Measurements from ENCODE around the gene MAGEE1. TPM values are rescaled to one million over a fixed set of nuclear protein-coding genes. Genes with fewer than 3 reads are reported as not detected.

Gene MAGEE1
- total RNA-seq, 6 donors from 2014 or later: 1.2 to 2.4 (median 2.0) TPM

- TF ChIP-seq CTCF (IDR thresholded peaks at IDR 0.05) (no peak), POLR2AphosphoS5 (IDR thresholded peaks at IDR 0.05) (no peak), EP300 (IDR thresholded peaks at IDR 0.05) (no peak), POLR2A (IDR thresholded peaks at IDR 0.05) (no peak)
- Histone ChIP-seq H3K36me3 (no peaks in the 10 kb centered on the region), H3K4me3 (no peak overlapping the region), H3K9me3 (no peaks in the 10 kb centered on the region), H3K27ac (no peak overlapping the region), H3K27me3 (no peaks in the 10 kb centered on the region), H3K4me1 (peaks cover 0 to 8% (median 0%) of the 10 kb centered on the region in 4 donors)
- DNase-seq (no peak), ATAC-seq (ENCODE audit: low FRiP score in 2 of 2) (no peak)
- WGBS, 2 donors: 55 to 57% methylated on average over 1 of the region's 1 CpG
These were observed 5.7 kb downstream of the MAGEE1 start for GRCh38 chrX:76433219-76433618.

GRCh38 chrX:76434103-76434741, 6.7 kb downstream of the MAGEE1 start:
- Histone ChIP-seq H3K9me3 (no peaks in the 10 kb centered on the region), H3K4me1 (no peaks in the 10 kb centered on the region), H3K27ac (no peak overlapping the region), H3K4me3 (no peak overlapping the region), H3K36me3 (no peaks in the 10 kb centered on the region), H3K27me3 (no peaks in the 10 kb centered on the region)
- TF ChIP-seq POLR2A (IDR thresholded peaks at IDR 0.05) (no peak), EP300 (IDR thresholded peaks at IDR 0.05) (no peak)
- 52 to 88% methylated on average over 3 of the region's 3 CpGs for WGBS, 2 donors
- no peak for ATAC-seq (ENCODE audit: low FRiP score in 2 of 2)
- no peak for DNase-seq

GRCh38 chrX:76439188-76439587, 11.7 kb downstream of the MAGEE1 start:
- no peak for ATAC-seq (ENCODE audit: low FRiP score in 2 of 2)
- Histone ChIP-seq H3K27me3 (no peaks in the 10 kb centered on the region), H3K36me3 (no peaks in the 10 kb centered on the region), H3K27ac (no peak overlapping the region), H3K4me1 (no peaks in the 10 kb centered on the region), H3K4me3 (no peak overlapping the region), H3K9me3 (no peaks in the 10 kb centered on the region)
- TF ChIP-seq CTCF (IDR thresholded peaks at IDR 0.05) (no peak), EP300 (IDR thresholded peaks at IDR 0.05) (no peak), POLR2AphosphoS5 (IDR thresholded peaks at IDR 0.05) (no peak), POLR2A (IDR thresholded peaks at IDR 0.05) (no peak)
- no peak for DNase-seq

- no peaks in the 10 kb centered on the region for H3K4me1 ChIP-seq
- no peaks in the 10 kb centered on the region for H3K36me3 ChIP-seq
- H3K27me3 ChIP-seq: no peaks in the 10 kb centered on the region
- H3K27ac ChIP-seq: no peak overlapping the region
- H3K9me3 ChIP-seq: no peaks in the 10 kb centered on the region
- TF ChIP-seq POLR2AphosphoS5 (IDR thresholded peaks at IDR 0.05): no peak
- no peak for TF ChIP-seq CTCF (IDR thresholded peaks at IDR 0.05)
- TF ChIP-seq POLR2A (IDR thresholded peaks at IDR 0.05): no peak
- no peak for TF ChIP-seq EP300 (IDR thresholded peaks at IDR 0.05)
- ATAC-seq (ENCODE audit: low FRiP score in 2 of 2) (no peak), DNase-seq (no peak)
- WGBS, 2 donors: 67% methylated on average over 2 of the region's 2 CpGs; no CpG with 5 or more reads in 1 of the 2 donors
- no peak overlapping the region for H3K4me3 ChIP-seq
These were observed 26.4 kb downstream of the MAGEE1 start for GRCh38 chrX:76453737-76454406.

GRCh38 chrX:76454456-76454927, 27.0 kb downstream of the MAGEE1 start:
- Histone ChIP-seq H3K36me3 (no peaks in the 10 kb centered on the region), H3K9me3 (no peaks in the 10 kb centered on the region), H3K4me3 (no peak overlapping the region), H3K27ac (no peak overlapping the region), H3K4me1 (no peaks in the 10 kb centered on the region), H3K27me3 (no peaks in the 10 kb centered on the region)
- DNase-seq (no peak), ATAC-seq (ENCODE audit: low FRiP score in 2 of 2) (no peak)
- 18 to 29% methylated on average over 2 to 3 of the region's 3 CpGs for WGBS, 2 donors
- TF ChIP-seq POLR2A (IDR thresholded peaks at IDR 0.05): no peak
- peak in 2 of 6 experiments; percentile 36 for TF ChIP-seq CTCF (IDR thresholded peaks at IDR 0.05)

All from upper lobe of left lung (tissue), 6 donors.